Medulla oblongata (tissue), 1 donor: ENCODE data around the gene NEK6.

ENCODE experiments used
- DNase-seq: peaks from one replicate; pipeline ENCODE4 v3.0.0-alpha.2; 2015; ENCODE audit errors: extremely low spot score

NEK6 gene

DNA sequence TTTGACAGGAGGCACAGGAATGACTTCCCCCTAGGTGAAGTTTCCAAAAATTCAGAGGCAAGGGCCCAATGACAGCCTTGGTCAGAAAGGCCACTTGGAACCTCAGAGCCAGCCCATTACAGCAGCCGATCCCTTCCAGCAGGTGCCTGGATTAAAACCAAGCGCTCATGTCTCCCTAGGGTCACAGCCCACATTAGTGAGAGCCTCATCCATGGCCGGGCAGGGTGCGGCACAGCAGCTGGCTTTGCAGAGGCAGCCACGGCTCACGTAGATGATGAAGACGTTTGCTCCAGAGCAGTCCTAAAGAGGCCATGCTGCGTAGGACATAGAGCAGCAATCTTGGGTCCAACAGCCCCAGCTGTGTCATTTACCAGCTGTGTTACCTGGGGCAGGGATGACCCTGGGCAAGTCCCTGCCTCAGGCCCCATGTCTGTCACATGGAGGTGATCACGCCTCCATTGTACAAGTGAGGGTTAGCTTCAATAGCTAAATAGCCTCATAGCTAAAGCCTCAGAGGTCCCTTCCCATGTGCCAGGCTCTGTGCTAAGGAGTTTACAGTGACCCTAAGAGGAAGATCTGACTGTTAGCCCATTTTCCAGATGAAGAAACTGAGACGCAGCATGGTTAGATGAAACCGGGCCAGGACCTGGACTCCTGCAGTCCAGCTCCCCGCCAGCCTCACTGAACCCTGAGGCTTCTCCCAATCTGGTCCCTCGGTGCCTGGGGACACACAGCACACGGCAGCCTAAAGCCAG lies 39.2 kb downstream of the NEK6 start:
- DNase-seq, result no peak

DNA sequence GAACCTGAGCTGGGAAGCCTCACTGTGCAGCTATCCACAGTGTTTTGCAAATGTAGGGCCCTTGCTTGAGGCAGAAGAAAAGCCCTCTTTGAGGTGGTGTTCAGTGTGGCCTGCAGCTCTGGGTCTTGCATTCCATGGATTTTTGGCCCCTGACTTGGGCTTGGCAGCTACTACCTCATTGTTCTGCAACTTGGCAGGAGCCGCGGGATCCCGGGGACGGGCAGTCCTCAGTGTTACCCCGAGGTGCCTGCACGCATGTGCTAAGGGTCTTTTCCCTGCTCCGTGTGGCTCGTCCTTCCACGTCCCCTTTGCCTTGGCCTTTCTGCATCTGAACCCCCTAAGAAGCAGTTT lies 39.8 kb downstream of the NEK6 start:
- DNase-seq, result peak; percentile 33

DNA sequence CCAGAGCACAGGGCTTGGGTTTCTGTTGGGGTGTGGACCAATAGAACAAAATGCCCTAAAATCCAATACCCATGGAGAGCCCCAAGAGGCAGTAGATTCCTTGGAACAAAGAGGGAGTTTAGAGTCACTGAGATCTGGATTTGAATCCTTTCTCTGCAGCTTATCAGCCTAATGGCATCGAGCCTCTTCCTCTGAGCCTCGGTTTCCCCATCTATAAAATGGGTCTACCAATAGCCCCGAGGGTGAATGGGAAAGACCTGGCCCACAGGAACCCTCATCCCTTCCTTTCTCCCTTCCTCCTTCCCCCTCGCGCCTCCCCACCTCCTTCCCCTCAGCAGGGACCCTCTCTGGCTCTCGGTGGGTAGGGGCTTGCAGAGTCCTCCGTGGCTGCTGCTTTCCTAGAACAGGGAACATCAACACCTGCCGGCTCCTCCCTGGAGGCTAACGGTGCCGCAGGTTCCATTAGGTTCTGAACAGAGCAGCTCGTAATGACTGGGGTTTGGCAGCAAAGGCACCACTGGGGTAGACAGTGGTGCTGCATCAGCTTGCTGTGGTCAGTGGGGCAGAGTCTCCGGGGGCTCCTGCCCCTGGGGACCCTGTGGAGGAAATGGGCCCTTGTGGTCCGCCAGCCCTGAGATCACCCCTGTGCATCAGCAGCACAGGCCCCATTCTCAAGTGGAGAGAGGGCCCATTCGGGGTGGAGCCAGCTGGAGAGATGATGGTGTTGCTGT lies 40.3 kb downstream of the NEK6 start:
- no peak for DNase-seq

DNA sequence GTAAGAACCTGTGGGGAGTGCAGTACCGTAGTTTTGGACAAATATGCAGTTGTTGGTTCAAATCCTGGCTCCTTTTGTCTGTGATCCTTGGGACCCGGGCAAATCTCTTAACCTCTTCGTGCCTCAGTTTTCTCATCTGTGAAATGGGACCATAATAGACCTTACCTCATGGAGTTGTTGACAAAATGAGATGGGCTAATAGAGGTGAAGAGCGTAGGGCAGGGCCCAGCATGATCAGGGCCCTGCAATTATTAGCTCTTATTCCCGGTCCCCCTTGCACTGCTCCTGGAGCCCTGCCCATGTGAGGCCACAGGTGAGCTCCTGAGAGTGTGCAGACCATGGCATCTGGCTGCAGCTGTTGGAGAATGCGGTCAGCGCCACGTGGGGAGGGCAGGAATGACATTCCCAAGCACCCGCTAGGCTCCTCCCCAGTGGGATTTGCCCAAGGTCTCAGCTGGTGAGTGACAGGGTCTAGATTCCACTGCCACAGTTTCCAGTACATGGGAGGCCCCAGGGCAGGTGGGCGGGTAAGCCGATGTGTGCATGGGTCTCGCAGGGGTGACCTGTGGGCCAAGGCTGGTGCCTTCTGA lies 41.0 kb downstream of the NEK6 start:
- DNase-seq, result no peak

GRCh38 chr9:124299515-124300090 lies 41.9 kb downstream of the NEK6 start:
- DNase-seq, result no peak

GRCh38 chr9:124300312-124300711 lies 42.6 kb downstream of the NEK6 start:
- DNase-seq, result no peak

DNA sequence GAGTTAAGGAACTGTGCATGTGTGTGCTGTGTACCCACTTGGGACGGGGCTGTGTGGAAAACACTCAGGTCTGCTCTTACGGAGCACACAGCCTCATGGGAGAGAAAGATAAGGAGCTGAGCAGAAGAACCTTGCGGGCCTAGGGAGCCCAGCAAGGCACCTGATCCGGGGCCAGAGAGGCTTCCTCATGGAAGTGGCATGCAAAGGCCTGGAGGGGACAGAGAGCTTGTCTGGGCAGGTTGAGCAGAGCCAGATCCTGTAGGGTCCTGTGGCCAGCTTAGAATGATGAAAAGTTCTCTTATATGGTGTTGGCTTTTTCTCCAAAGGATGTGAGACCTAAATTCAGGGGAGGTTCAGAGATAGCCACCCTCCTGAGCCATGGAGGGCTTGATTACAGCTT lies 45.2 kb downstream of the NEK6 start:
- no peak for DNase-seq

- DNase-seq, result no peak
Observed at GRCh38 chr9:124303762-124304161, 46.0 kb downstream of the NEK6 start.

- no peak for DNase-seq
Observed at GRCh38 chr9:124304285-124304684, 46.5 kb downstream of the NEK6 start.

DNA sequence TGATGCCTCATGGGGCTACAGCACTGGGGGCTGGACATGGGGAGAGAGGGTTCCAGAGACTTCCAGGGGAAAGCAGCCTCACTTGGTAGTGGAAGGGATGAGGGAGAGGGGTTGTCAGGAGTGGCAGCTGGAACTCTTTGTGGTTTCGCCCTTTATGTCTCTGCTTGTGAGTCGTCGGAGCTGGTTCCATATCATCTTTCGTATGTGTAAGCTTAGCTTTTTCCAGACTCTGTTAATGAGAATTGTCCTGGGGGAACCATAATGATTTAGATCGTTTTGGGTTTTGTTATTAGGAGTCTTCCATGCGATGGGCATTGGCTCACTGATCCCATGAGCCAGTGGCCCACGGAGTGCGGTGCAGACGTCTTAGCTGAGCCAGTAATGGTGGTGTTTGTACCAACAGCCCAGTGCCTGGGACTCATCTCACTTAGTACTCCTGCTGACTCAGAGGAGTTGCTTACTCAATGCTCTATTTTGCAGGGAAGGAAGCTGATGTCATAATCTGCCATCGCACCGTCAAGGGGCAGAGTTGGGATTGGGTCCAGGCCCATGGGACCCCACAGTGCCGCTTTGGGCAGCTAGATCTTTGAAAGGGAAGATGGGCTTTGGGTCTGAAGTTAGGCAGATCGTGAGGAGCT lies 48.5 kb downstream of the NEK6 start:
- DNase-seq, result no peak

GRCh38 chr9:124307379-124308030 lies 49.8 kb downstream of the NEK6 start:
- DNase-seq, result no peak

DNA sequence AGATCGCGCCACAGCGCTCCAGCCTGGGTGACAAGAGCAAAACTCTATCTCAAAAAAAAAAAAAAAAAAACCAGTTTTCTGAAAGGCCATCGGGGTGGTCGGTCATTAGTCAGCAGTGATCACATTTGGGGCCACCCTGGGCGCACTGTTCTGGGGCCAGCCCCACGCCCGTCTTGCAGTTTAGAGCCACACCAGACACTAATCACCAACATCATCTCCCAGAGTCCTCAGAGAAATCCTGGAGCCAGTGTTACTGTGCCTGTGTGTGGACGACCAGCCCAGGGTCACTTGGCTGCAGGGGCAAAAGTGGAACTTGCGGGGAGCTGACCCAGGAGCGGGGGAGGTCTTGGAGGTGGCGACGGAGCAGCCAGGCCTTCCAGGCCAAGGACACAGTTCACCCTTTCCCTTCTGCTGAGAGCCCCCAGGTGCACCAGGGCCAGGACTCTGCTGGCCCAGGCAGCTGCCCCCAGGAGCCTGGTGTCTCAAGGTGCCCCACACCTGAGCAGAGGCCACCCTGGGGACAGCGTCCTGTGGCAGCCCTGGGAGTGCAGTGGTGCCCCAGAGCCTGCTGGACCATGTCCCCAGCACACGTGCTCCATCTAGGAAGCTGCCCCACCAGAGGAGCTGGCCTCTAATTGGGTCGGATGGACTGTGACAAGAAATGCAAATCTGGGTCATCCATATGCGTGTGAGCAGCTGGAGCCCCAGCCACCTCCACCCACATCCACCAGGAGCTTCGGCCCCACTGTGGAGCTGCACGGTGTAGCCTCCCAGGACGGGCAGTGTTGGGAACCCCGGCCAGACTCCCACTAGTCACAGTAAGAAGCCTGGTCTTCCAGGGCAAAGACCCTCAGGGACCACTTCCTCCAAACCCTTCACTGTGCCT lies 51.1 kb downstream of the NEK6 start:
- no peak for DNase-seq

DNA sequence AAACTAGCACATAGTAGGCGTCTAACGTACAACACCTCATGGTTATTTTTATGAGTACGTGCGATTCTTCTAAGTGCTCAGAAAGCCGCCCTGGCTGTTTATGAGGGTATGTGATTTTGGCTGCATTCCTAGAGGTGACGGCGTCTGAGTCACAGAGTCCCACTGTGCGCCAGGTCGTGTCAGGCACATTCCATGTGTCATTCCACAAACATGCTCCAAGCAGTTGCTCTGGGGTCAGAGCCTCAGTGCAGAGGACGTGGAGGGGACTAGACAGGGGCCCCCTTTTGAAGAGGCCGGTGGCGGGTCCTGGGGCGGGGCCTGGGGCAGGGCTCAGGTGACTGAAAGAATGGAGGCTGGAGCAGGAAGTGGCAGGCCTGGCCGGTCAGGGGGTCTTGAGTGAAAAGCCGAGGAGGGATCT lies 51.9 kb downstream of the NEK6 start:
- no peak for DNase-seq

DNA sequence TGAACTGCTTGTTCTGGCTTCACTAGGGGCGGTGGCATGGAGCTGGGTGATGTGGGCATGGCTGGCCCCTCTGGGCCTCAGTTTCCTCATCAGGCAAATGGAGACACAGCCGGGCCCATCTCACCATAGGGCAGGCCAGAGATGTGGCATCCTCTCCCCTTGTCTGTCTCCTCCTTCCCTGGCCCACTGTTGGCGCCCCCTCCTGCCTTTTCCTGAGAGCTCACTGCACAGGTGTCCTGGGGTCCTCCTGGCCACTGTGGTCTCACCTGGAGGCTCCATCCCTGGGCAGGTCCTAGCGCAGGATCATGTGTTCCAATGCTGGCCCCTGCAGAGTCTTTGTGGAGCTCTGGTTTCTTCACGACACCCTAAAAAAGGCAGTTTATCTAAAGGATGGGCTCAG lies 53.5 kb downstream of the NEK6 start:
- no peak for DNase-seq

DNA sequence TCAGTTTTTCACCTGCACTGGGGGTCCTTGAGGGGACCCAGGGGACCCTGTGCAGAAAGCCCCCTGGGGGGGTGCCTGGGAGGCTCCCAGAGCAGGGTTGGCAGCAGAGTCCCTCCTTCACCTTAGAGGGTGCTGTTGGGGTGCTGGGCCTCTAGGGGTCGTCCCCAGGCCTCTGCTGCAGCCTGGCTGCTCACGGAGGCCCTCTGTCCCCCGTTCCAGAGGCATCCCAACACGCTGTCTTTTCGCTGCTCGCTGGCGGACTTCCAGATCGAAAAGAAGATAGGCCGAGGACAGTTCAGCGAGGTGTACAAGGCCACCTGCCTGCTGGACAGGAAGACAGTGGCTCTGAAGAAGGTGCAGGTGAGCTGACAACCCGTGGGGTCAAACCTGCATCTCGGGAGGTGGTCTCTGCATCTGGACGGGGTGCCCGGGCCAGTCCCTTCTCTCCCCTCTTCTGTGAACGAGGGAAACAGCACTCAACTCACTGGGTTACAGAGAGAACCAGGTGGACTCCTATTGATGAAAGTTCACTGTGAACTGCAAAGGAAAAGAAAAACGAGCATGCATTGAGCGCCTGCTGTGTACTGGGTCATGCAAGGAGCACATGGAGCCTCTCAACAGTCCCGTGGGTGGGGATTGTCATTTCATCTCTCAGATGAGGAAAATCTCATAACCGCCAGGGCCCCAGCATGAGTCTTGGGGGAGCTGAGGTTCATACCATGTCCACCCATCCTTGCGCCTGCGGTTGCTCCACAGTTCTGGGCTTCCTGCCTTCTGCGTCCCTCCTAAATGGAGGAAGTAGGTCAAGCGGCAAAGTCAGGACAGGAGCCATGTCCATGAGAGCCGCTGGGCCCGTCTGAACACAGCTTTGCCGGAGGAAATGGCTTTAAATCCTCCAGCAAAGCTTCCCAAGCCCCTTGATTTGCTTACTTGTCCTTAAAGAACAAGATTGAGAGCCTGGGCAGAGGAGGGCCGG lies 54.8 kb downstream of the NEK6 start:
- DNase-seq, result peak; percentile 58

DNA sequence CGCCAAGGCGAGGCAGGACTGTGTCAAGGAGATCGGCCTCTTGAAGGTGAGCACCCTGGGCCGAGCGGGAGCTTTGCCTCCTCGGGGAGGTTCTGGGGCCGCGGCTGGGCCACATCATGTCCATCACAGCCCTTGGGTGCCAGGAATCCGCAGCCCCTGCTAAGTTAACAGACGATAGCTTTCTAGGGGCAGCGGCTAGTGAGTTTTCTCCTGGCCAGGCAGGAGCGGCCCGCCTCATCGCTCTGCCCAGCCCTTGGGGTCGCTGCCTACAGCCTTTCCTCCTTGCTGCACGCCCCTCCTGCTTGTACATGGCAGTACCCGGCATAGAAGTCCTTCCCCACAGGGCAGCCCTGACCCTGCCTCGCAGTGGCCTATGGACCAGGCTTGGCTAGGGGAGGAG lies 56.2 kb downstream of the NEK6 start:
- DNase-seq, result no peak

DNA sequence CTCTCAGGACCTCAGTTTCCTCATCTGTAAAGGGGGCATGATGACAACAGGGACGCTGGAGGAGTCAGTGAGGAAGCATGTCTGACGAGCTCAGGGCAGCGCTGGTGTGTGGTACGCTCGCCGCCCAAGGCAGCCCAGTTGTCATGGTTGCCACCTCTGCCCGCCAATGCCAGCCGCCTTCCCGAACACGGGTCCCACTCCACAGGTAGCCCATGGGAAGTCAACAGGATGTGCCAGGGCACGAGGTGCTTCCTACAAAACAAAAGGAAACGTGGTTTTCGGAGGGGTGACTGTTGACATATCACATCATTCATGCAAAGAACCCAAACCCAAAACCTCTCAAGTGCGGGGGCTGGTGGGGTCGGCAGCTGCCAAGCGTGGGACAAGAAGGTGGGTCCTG lies 58.1 kb downstream of the NEK6 start:
- no peak for DNase-seq

DNA sequence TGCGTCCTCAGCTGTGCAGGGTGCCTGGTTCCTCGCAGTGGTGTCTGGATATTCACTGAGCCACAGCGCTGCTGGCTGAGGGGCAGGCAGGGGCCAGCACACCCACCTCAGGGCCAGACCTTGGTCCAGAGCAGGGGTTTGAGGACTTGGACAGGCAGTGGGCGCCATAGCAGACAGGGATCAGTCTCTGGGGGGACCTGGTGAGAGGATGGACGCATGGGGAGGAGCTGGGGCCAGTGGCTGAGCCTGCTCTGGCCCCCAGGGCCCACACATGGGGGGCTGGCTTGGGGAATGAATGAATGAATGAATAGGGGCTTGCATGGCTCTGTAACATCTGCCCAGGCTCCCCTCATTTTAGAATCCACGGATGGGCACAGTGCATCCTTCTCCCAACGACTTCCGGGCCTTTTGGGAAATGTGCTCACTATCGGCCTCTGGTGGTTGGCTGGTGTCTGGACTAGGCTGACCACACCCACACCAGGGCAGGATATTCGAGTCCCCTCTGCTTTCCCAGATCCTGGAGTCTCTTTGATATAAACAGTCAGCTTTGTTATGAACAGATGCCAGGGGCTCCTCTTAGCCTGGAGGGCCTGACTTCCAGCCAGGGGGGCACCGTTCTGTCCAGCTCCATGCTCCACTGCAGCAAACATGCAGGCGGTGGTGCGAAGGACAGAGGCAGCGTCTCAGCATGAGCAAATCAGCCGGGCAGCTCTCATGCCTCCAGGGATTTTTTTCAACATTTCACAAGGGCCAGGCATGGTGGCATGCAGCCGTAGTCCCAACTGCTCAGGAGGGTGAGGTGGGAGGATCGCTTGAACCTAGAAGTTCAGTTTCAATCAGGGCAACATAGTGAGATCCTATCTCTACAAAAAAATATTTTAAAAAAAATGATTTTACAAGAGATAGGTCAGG lies 62.6 kb downstream of the NEK6 start:
- DNase-seq, result peak; percentile 78
